Measurements from ENCODE around the gene COQ8A. TPM values are rescaled to one million over a fixed set of nuclear protein-coding genes. Genes with fewer than 3 reads are reported as not detected.

Gene COQ8A
- total RNA-seq: 3.7 and 4.6 TPM in 2 replicates

DNA sequence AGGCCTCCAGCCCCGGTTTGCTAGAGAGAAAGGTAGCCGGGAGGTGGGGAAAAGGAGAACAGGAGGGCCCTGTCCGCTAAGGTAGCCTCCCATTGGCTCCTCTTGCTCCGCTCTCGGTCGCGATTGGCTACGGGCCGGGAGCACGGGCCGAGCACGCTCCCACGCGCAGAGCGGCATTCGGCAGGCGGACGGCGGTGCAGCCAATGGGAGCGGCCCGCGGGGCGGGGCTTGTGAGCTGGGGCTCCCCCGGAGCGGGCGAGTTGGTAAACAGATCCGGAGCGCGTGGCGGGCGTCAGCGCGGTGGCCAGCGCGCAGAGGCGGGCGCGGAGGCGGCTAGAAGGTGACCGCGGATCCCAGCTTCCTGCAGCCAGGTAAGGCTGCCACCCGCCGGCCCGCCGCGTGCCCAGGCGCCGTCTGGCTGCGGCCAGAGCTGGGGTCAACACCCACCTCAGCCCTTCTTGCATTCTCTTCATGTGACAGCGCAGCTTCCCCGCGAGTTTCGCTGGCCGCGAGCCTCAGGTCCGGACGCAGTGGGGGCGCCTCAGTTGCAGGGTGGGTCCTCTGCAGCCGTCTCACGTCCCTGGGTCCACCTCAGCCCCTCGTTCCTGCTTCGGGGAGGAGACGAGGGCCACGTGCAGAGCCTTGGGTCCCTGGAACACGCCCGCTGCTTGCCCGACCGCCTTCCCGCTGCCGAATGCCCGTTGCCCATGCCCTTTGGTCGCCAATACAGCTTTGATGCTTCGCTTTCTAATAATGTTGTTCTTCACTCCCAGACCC, at the start of gene COQ8A:
COQ8A (plus strand) TSS at position 266 of the 777 bp plus-strand sequence. CDS start 21,092 bp downstream, outside the sequence.

Small RNAs within 50 kb of the gene (small RNA-seq; reads per million reads assigned to genes)
- gene AL353689.1 (ENCODE audit: low replicate concordance): not detected

Other genes starting within 250 kb of the COQ8A start
- gene ITPKB, start 201.0 kb upstream of the COQ8A start, total RNA-seq: 1.8 and 6.6 TPM in 2 replicates
- gene PSEN2, start 69.7 kb upstream of the COQ8A start, total RNA-seq: 21.9 and 24.1 TPM in 2 replicates

Data from placental pericyte (primary cell).